DND-41 (cell line): ENCODE measurements around the gene ABCC3.

Experiments used
- ATAC-seq: fragments of 200-7000 bp; cut with Tn5 transposase; 3 replicates; pipeline ENCODE4 v1.9.1; 2021; ENCODE audit warnings: low read depth; ENCODE audit not compliant: insufficient read depth
- DNase-seq: peaks from one replicate; pipeline ENCODE4 v3.0.0-alpha.2; 2020
- H2AFZ ChIP-seq: 2 replicates; pipeline ENCODE4 v1.6.0; 2012; ENCODE audit warnings: low read depth, low read length
- H3K27ac ChIP-seq: 2 replicates; pipeline ENCODE4 v1.5.1; 2012; ENCODE audit warnings: low read length, inconsistent platforms
- H3K27me3 ChIP-seq: fragments of 200-600 bp; sonication (generic); 2 replicates; pipeline ENCODE4 v1.6.0; 2012; ENCODE audit warnings: low read length, mild to moderate bottlenecking, inconsistent platforms; ENCODE audit not compliant: insufficient read depth, poor library complexity
- H3K36me3 ChIP-seq: 2 replicates; pipeline ENCODE4 v1.5.1; 2012; ENCODE audit warnings: low read length, inconsistent platforms; ENCODE audit not compliant: insufficient read depth
- H3K4me1 ChIP-seq: 2 replicates; pipeline ENCODE4 v1.5.1; 2012; ENCODE audit warnings: mild to moderate bottlenecking, low read length; ENCODE audit not compliant: insufficient read depth
- H3K4me2 ChIP-seq: 2 replicates; pipeline ENCODE4 v1.6.0; 2012; ENCODE audit warnings: mild to moderate bottlenecking, moderate library complexity, low read length, inconsistent platforms; ENCODE audit not compliant: insufficient read depth
- H3K4me3 ChIP-seq, 2 experiments: fragments of 200-600 bp in 1 of 2; shearing (Covaris generic) in 1 of 2; 2 replicates each; pipeline ENCODE4 v1.5.1; 2012 to 2016; ENCODE audit warnings: inconsistent platforms in 2 of 2, low read length in 2 of 2, mild to moderate bottlenecking in 2 of 2, low read depth in 1 of 2, moderate library complexity in 1 of 2
- H3K79me2 ChIP-seq: 2 replicates; pipeline ENCODE4 v1.6.0; 2012; ENCODE audit warnings: low read length, inconsistent platforms; ENCODE audit not compliant: insufficient read depth
- H3K9ac ChIP-seq: 2 replicates; pipeline ENCODE4 v1.6.0; 2012; ENCODE audit warnings: low read depth, mild to moderate bottlenecking, inconsistent platforms, low read length, moderate library complexity
- H3K9me3 ChIP-seq: 2 replicates; pipeline ENCODE4 v1.5.1; 2012; ENCODE audit warnings: low read length, moderate library complexity, mild to moderate bottlenecking, inconsistent platforms; ENCODE audit not compliant: insufficient read depth, severe bottlenecking
- H4K20me1 ChIP-seq: 2 replicates; pipeline ENCODE4 v1.6.0; 2012; ENCODE audit warnings: low read length; ENCODE audit not compliant: insufficient read depth
- EZH2 ChIP-seq: IDR thresholded peaks from 3 replicates; pipeline ENCODE4 v1.6.1; 2012; ENCODE audit warnings: borderline replicate concordance, low read depth, mild to moderate bottlenecking, moderate library complexity, low read length, inconsistent platforms; ENCODE audit not compliant: severe bottlenecking
- TF ChIP-seq, protein P1 (sequence below): IDR thresholded peaks from 2 replicates; pipeline ENCODE4 v1.5.1; 2012; ENCODE audit warnings: borderline replicate concordance, low read length, moderate library complexity, mild to moderate bottlenecking; ENCODE audit not compliant: poor library complexity, severe bottlenecking; ENCODE audit errors: extremely low read depth

ABCC3 gene

DNA sequence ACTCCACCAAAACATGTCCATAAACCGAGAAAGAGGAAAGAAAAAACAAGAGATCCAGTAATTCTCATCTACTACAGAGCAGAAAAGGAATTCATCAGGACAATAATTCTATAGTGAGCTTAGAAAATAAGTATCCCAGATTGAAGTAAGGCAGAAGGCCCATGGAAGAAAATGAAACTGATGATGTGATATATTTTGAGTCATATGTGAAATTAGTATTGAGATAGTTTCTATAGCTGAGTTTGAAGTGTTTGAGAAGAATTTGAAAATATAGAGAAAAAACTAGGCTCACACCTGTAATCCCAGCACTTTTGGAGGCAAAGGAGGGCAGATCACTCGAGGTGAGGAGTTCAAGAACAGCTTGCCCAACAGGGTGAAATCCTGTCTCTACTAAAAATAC is 104.4 kb downstream of the ABCC3 start:
- H3K36me3 ChIP-seq, result peaks cover 82% of the 10 kb centered on the region
- TF ChIP-seq, protein P1, sequence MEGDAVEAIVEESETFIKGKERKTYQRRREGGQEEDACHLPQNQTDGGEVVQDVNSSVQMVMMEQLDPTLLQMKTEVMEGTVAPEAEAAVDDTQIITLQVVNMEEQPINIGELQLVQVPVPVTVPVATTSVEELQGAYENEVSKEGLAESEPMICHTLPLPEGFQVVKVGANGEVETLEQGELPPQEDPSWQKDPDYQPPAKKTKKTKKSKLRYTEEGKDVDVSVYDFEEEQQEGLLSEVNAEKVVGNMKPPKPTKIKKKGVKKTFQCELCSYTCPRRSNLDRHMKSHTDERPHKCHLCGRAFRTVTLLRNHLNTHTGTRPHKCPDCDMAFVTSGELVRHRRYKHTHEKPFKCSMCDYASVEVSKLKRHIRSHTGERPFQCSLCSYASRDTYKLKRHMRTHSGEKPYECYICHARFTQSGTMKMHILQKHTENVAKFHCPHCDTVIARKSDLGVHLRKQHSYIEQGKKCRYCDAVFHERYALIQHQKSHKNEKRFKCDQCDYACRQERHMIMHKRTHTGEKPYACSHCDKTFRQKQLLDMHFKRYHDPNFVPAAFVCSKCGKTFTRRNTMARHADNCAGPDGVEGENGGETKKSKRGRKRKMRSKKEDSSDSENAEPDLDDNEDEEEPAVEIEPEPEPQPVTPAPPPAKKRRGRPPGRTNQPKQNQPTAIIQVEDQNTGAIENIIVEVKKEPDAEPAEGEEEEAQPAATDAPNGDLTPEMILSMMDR, result no peak
- TF ChIP-seq EZH2, result no peak
- no peak overlapping the region for H2AFZ ChIP-seq
- peaks cover 79% of the 10 kb centered on the region for H3K79me2 ChIP-seq
- H3K4me1 ChIP-seq, result no peaks in the 10 kb centered on the region
- H3K4me3 ChIP-seq, result no peak overlapping the region
- H3K4me2 ChIP-seq, result no peak overlapping the region
- no peak overlapping the region for H3K27ac ChIP-seq
- ATAC-seq (no peak), DNase-seq (no peak)
- H3K9me3 ChIP-seq, result no peaks in the 10 kb centered on the region
- no peaks in the 10 kb centered on the region for H3K27me3 ChIP-seq
- no peak overlapping the region for H3K9ac ChIP-seq
- H4K20me1 ChIP-seq, result peaks cover 74% of the 10 kb centered on the region
